ENCODE measurements around the gene PPP2R2C.

DNA sequence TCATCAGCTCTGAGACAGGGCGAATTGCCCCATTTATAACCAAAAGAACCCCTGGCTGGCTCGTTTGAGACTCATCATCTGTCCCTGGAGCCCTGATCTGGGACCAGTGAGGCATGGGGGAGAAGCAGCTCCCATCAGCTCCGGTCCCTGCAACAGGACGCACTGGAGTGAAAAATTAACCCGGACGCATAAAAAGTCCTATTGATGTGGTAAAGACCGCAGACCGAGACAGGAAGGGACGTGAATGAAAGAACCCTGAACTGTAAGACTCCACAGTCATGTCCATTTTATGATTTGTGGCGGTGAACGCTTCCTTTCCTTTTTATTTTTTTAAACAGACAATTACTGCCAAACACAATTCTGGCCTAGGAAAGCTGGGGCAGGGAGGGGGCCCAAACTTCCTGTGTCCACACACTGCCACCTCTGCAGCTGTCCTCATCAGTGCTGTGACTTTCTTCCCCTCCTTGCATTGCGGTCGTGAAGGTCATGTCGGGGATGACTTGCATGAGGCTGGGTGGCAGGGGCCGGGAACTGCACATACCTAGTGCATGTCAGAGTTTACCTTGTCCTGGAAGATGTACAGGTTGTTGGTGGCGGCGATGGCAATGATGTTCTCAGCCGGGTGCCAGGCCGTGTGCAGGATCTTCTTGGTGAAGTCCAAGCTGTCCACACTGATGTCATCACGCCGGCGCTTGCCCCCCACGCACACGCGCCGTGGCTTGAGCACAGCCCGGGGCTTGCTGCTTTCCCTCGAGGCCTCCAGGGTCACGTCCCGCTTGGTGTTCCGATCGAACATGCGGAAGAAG lies 149.4 kb downstream of the PPP2R2C start:
- TF ChIP-seq, protein P1, sequence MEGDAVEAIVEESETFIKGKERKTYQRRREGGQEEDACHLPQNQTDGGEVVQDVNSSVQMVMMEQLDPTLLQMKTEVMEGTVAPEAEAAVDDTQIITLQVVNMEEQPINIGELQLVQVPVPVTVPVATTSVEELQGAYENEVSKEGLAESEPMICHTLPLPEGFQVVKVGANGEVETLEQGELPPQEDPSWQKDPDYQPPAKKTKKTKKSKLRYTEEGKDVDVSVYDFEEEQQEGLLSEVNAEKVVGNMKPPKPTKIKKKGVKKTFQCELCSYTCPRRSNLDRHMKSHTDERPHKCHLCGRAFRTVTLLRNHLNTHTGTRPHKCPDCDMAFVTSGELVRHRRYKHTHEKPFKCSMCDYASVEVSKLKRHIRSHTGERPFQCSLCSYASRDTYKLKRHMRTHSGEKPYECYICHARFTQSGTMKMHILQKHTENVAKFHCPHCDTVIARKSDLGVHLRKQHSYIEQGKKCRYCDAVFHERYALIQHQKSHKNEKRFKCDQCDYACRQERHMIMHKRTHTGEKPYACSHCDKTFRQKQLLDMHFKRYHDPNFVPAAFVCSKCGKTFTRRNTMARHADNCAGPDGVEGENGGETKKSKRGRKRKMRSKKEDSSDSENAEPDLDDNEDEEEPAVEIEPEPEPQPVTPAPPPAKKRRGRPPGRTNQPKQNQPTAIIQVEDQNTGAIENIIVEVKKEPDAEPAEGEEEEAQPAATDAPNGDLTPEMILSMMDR (conservative IDR thresholded peaks at IDR 0.05 in 1 of 2, IDR thresholded peaks at IDR 0.05 in 1 of 2; ENCODE audit: low read depth in 1 of 2, low read length in 2 of 2): no peak
- no peak for TF ChIP-seq EZH2 (IDR thresholded peaks at IDR 0.05; ENCODE audit: low read length, missing control alignments)
